GM21717 (cell line): ENCODE data around the gene LPGAT1.
A peak's percentile ranks its signal among the peaks of the same experiment; 100 is the strongest.
"Not testable (repeated sequence)": the region's sequence is repeated elsewhere in the genome, so short reads cannot be mapped to it uniquely, and the experiment has no call there.

Source experiments
- ATAC-seq: cut with Tn5 transposase; IDR thresholded peaks from one replicate; pipeline ENCODE4 v1.9.1; 2021; ENCODE audit warnings: mild to moderate bottlenecking, moderate library complexity; ENCODE audit not compliant: unreplicated experiment

Gene LPGAT1, protein sequence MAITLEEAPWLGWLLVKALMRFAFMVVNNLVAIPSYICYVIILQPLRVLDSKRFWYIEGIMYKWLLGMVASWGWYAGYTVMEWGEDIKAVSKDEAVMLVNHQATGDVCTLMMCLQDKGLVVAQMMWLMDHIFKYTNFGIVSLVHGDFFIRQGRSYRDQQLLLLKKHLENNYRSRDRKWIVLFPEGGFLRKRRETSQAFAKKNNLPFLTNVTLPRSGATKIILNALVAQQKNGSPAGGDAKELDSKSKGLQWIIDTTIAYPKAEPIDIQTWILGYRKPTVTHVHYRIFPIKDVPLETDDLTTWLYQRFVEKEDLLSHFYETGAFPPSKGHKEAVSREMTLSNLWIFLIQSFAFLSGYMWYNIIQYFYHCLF

DNA sequence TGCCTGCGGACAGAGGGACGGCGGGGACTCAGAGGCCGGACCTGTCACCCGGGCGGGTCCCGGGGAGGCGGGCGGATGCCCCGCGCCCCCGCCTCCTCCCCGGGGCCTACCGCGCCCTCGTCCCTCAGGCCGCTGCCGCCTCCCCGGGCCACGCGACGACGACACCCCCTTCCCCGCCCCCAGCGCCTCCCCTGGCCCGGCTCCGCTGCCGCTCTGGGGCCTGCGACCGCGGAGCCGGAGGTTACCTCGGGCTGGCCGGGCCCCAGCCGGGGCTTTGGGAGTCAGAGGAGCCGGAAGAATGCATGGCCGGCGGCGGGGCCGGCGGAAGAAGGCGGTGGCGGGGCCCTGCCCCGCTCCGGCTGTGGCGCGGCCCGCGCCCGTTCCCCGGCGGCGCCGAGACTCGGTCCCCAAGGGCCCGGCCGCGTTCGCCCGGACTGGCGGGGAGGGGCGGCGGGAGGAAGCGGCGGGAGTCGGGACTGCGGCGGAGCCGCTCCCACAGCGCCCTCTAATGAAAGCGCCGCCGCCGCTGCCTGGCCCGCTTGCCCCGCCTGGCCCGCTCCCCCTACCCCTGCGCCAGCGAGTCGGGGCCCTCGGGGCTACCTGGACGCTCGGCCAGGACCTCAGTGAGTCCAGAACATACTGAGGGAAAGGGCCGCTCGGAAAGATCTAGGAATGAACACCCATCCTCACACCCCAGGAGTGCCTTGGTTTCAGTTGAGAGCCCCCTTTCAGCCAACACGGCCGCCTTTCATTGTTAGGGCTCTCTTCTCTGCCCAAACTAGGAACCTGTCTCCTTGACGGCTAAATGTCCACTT is at the start of gene LPGAT1:
Gene LPGAT1 (minus strand): TSS at position 436 of the 815 bp plus-strand sequence. CDS start 1,467 bp downstream, outside the sequence.
- ATAC-seq: peak; percentile 67

DNA sequence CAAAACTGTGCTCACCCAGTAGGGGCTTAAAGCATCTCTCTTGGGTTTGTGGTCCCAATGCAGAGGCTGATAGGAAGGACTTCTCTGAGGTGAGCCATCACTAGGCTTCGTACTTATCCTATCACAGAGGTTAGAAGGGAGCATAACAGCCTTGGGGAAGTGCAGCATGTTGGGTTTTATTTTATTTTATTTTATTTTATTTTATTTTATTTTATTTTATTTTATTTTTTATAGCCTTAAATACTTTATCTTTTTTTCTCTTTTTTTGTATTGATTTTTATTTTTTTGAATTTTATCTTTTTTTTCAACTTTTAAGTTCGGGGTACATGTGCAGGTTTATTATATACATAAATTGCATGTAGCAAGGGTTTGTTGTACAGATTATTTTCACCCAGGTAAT is 48.9 kb upstream of the LPGAT1 start:
- no peak for ATAC-seq

DNA sequence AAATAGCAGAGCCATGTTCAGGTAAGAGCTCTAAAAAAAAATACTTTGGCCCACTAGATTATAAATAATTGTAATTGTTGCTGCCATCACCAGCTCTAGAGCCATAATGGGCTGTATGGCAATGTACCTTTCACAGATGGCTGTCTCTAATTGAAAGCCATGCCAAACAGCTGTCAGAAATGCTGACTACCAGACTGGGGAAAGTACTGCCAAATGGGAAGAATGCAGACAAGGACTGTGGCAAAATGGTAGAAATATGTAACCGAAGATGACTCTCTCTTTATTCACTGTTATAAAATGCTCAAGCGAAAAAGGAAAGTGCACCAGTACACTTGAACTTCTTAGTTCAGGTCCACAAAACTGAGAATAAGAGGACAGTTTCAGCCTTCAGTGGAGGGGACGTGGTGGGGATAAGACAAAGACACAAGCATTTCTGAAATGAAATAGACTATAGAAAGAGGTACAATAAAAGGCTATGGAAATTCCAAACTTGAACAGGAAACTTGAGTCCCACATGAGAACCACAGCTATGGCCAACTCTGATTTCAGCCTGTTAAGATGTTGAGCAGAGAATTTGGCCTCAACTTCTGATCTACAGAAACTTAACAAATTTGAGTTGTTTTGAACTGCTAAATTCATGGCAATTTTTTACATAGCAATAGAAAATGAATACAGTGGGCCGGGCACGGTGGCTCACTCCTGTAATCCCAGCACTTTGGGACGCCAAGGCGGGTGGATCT is 46.5 kb upstream of the LPGAT1 start:
- no peak for ATAC-seq

DNA sequence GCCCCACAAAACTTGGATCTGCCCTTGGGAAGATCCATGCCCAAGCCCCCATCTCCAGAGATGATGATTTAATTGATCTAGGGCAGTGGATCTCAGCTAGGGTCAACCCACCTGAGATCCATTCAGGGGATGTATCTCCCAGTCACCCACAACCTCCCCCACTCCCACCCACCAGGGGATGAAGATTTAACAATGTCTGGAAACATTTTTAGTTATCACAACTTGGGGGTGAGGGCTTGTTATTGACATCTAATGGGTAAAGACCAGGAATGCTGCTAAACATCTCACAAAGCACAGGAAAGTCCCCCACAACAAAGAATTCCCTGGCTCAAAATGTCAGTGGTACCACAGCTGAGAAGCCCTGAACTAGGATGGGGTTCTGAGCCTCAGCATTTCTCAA is 45.0 kb upstream of the LPGAT1 start:
- no peak for ATAC-seq

DNA sequence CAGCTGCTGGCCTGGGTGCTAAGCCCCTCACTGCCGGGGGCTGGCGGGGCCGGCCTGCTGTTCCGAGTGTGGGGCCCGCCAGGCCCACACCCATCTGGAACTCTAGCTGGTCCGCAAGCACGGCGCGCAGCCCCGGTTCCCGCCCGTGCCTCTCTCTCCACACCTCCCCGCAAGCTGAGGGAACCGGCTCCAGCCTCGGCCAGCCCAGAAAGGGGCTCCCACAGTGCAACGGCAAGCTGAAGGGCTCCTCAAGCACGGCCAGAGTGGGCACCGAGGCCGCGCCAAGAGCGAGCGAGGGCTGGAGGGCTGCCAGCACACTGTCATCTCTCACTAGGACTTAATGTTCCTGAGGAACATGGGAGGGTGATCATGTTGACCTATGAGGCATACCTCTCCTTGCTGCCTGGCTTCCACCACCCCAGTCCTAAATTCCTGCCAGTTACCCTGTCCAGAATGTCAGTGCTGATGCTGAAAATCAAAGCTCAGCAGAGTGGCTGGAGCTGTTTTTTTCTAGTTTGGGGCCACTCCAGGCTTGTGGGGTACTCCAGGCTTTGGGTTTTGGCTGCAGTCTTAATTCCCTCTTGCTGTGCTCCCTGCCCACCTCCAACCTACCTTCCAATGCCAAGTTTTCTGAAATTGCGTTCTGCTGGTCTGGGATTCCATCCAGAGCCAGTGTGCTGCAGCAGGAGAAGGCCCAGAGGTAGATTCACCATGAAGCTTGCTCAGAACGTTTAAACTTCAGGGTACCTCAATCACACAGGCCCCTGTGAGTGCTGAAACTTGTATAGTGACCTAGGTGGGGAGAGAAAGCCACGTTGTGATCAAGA is 44.2 kb upstream of the LPGAT1 start:
- ATAC-seq: no peak

DNA sequence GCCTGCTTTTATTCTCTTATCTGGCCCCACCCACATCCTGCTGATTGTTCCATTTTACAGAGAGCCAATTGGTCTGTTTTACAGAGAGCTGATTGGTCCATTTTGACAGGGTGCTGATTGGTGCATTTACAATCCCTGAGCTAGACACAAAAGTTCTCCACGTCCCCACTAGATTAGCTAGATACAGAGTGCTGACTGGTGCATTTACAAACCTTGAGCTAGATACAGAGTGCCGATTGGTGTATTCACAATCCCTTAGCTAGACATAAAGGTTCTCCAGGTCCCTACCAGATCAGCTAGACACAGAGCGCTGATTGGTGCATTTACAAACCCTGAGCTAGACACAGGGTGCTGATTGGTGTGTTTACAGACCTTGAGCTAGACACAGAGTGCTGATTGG is 43.2 kb upstream of the LPGAT1 start:
- not testable (repeated sequence) for ATAC-seq

DNA sequence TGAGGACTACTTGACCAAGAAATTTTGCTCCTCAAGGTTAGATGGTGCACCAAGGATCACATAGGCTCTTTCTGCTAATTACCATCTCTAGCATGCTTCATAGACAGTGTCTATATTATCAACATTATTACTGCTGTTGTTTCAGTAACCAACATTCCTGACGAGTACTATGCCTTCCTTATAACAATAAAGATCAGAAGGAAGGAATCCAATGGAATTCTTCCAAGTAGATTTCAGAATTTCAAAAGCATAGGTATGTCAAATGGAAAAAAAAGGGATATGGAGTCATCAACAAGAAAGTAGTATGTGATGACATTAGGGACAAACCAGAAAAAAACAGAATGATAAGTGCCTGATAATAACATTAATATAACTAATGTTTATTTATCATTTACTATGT is 39.6 kb upstream of the LPGAT1 start:
- ATAC-seq: no peak

DNA sequence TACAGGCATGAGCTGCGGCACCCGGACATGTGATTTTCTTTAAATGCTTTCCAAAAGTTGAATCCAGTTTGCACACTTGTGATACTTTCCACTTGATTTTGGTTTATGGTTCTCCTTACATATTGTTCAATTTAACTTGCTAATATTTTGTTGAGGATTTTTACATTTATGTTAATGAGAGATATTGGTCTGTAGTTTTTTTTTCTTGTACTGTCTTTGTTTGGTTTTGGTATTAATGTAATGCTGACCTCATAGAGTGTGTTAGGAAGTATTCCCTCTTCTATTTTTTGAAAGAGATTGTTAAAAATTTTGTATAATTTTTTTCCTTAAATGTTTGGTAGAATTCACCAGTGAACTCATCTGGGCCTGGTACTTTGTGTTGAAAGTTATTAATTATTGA is 34.6 kb upstream of the LPGAT1 start:
- ATAC-seq: no peak

DNA sequence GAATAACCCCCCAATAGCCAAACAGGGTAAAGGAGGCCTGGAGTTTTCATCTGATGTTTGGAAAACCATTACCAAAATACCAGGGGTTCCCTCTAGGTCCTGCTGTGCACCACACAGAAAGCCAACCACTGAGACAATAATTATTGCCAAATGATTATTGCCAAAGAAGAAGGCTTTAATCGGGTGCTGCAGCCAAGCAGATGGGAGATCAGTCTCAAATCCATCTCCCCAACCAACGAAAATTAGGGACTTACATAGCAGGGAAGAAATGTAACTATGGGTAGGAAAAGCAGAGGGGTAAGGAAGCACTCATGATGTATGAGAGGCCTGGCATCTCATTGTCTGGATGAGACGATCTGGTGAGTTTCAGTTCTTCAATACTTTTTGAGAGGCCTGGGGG is 28.8 kb upstream of the LPGAT1 start:
- no peak for ATAC-seq

DNA sequence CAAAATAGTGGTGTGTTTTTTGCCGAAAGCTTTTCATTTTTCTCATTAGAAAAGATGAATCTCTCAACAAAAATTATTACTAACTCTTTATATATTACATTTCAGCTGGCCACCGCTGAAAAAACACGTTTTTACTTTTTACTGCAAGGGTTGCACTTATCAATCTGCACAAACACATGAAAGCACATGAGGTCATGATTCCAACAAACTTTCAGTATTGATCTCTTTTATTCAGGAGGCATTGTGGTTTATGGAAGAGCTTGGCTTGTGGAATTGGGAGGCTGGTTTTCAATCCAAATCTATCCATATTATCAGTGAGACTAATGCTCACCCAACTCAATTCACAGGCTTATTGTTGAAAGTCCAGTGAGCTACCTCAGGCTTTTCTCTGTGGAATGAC is 20.6 kb upstream of the LPGAT1 start:
- no peak for ATAC-seq

DNA sequence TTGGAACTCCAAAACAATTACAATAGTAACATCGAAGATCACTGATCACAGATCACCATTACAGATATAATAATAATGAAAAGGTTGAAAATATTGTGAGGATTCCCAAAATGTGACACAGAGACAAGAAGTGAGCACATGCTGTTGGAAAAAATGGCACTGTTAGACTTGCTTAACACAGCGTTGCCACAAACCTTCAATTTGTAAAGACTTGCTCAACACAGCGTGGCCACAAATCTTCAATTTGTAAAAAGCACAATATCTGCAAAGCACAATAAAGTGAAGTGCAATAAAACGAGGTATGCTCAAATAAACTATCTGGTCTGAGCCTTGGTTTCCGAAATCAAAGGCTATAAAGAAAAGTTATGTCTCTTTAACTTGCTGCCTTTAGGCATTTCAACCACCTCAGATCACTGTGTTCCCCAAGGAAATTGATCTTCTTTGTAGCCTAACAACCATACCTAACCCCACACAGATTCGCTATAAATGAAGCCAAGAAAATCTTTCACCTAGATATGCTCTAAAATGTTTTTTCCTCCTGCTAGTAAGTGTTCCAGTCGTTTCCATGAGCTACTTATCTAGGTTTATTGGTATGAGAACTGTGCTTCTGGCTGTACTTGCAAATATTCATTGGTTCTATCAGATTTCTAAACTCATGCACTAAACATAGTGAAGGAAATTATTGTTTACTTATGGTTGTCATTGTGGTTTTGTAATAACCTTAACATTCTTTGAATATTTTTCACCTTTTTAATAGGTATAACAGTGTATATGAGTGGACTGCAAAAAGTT is 13.1 kb upstream of the LPGAT1 start:
- no peak for ATAC-seq

DNA sequence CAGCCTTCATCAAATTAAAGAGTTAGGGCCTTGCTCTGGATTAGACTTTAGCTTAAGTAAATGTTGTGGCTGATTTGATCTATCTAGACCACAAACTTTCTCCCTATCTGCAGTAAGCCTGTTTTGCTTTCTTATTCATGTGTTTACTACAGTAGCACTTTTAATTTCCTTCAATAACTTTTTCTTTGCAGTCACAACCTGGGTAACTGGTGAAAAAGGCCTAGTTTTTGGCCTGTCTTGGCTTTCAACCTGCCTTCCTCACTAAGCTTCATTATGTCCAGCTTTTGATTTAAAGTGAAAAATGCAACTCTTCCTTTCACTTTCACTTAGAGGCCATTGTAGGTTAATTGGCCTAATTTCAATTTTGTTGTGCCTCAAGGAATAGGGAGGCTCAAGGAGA is 12.5 kb upstream of the LPGAT1 start:
- no peak for ATAC-seq

DNA sequence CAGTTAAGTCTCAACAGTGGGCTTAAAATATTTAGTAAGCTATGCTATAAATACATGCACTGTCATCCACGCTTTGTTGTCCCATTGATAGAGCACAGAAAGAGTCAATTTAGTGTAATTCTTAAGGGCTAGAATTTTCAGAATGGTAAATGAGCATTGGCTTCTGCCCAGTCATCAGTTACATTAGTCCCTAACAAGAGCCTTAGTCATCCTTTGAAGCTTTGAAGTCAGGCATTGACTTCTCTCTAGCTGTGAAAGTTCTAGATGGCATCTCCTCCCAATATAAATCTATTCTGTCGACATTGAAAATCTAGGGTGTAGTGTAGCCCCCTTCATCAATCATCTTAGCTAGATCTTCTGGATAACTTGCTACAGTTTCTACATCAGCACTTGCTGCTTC is 12.0 kb upstream of the LPGAT1 start:
- no peak for ATAC-seq

DNA sequence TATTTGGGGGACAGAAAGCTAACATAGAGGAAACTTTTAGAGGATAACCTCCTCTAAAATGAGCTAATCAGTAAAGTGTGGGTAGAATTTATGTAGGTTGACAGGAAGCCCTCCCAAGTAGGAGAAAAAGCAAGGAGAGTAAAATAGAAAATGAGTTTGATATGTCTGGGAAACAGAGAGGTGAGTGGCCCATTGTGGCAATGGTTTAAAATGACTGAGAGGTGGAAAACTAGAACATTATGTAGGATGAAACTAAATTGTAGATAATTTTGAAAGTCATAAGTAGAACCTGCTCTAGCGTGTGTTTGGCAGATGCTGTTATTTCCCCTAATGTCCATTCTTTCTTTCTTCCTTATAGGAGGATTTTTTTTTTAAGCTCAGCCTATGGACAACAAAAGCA is 8.5 kb upstream of the LPGAT1 start:
- ATAC-seq: no peak

DNA sequence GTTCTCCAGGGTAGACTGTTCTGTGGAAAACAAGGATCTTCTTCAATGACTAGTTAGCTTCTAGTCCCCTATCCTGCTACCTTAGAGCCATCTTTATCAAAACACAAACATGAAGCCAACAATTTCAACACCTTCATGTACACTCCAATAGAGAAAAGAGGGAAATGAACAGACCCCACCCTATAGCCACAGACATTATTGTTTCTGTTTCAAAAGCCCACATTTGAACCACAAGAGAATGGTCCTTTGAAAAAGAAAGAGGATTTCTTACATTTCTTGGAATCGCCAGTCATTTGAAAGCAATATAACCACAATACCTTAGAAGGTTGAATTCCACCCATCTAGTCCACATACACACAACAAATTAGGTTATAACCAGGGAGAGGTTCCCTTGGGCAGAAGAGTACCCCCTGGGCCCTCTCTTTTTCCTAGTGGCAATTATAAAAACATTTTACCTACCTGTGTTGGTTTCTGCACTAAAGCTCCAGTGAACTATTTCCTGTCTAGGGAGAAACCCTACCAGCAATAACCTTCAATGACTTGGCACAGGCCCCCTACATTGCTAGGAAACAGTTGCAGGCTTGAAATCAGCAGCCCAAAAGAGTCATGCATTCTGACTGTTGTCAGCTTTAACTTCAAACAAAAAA is 2.7 kb upstream of the LPGAT1 start:
- ATAC-seq: no peak

DNA sequence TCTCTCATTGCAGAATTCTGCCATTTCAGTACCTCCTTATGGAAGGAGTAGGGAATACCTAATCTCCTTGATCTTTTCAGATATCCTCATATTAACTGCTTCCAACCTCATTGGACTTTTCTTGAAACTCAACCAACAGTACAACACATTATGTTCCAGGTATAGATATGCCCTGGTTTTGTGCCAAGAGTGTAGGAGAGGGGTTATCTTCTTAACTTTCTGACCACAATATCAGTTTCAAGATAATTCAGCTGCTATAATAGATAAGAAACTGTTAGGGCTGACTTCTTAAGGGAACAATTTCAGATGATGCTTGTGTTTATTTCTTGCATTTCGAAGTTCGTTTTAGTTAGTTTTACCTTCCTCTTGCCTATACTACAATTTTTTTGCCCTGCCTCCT is 2.1 kb upstream of the LPGAT1 start:
- no peak for ATAC-seq

DNA sequence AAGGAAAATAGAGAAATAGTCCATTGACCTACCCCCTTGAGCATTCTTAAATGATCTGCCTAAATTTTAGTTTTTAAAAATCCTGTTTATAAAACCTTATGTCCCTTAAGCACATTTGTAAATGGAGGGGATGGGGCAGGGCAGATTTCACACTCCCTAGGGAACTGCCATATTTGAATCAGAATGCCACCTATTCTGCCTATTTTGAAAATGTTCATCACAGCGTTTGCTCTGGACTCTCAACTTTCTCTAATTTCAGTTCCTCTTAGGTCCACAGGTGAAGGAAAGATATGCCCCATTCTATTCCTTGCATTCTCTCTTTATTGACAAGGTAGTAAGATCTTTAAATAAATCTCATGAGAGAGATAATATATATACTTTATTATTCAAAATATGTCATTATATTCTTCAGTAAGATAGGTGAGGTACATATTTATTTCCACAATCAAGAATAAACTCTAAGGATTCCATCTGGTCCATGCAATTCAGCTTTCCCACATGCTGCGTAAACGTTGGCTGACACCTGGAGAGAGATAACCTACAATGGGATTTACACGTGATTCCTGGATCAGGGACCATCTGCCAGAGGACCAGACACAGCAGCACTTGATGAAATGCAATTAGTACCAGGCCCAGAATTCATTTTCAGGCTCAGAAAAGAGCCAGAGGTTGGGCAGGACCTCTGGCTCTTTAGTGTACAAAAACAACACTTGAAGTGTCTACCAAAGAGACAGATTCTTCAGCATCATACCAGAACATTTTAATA is 1.2 kb upstream of the LPGAT1 start:
- no peak for ATAC-seq

DNA sequence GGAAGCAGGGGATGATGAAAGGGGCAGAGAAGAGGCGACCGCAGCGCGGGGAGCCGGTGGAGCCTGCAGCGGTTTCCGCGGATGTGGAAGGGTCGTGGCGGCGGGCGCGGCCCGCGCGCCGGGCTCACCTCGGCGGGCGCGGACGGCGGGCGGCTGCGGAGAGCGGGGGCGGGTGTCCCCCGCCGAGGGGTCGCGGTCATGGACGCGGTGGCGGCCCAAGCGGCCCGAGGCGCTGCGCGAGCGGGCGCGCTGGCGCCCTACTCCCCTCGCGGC is 572 bp downstream of the LPGAT1 start:
- ATAC-seq: peak; percentile 23
